GM19238 (cell line): Measurements from ENCODE around the gene HYAL4.
A peak's percentile ranks its signal among the peaks of the same experiment; 100 is the strongest.
"Not testable (repeated sequence)": the region's sequence is repeated elsewhere in the genome, so short reads cannot be mapped to it uniquely, and the experiment has no call there.

Source experiments
- DNase-seq: peaks from one replicate; pipeline ENCODE4 v3.0.0; 2011; ENCODE audit warnings: low spot score; ENCODE audit not compliant: insufficient read length

Gene HYAL4

DNA sequence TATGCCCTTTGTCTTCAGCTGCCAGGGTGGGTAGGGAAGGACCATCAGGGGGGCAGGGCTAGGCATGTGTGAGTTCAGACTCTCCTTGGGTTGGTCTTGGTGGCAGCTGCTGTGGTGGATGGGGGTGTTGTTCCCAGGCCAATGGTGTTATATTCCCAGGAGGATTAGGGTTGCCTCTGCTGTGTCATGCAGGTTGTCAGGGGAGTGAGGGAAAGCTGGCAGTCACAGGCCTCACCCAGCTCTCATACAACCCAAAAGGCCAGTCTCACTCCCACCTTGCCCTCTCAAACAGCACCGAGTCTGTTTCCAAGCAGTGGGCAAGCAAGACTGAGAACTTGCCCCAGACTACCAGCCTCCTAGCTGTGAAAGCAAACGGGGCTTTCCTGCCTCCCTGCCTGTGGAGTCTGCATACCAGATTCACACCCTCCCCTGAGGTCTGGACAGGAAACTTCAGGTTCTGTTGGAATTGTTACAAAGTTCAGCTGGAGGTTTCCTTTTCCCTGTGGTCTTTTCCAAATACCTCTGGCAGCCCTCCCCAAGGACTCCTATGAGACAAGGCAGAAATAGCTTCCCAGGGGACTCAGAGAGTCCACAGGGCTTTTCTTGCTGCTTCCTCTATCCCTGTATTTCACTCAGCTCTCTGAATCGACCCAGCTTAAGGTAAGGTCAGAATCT is 1.4 kb downstream of the HYAL4 start:
- no peak for DNase-seq

GRCh38 chr7:123847868-123848267 is 2.9 kb downstream of the HYAL4 start:
- no peak for DNase-seq

GRCh38 chr7:123849855-123850254 is 4.9 kb downstream of the HYAL4 start:
- DNase-seq = no peak

DNA sequence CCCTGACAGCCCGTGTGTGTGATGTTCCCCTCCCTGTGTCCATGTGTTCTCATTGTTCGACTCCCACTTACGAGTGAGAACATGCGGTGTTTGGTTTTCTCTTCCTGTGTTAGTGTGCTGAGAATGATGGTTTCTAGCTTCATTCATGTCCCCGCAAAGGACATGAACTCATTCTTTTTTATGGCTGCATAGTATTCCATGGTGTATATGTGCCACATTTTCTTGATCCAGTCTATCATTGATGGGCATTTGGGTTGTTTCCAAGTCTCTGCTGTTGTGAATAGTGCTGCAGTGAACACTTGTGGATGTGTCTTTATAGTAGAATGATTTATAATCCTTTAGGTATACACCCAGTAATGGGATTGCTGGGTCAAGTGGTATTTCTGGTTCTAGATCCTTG is 6.4 kb downstream of the HYAL4 start:
- not testable (repeated sequence) for DNase-seq

DNA sequence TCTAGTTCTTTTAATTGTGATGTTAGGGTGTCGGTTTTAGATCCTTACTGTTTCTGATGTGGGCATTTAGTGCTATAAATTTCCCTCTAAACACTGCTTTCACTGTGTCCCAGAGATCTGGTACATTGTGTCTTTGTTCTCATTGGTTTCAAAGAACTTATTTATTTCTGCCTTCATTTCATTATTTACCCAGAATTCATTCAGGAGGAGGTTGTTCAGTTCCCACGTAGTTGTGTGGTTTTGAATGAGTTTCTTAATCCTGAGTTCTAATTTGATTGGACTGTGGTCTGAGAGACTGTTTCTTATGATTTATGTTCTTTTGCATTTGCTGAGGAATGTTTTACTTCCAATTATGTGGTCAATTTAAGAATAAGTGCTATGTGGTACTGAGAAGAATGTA is 9.3 kb downstream of the HYAL4 start:
- DNase-seq = not testable (repeated sequence)

DNA sequence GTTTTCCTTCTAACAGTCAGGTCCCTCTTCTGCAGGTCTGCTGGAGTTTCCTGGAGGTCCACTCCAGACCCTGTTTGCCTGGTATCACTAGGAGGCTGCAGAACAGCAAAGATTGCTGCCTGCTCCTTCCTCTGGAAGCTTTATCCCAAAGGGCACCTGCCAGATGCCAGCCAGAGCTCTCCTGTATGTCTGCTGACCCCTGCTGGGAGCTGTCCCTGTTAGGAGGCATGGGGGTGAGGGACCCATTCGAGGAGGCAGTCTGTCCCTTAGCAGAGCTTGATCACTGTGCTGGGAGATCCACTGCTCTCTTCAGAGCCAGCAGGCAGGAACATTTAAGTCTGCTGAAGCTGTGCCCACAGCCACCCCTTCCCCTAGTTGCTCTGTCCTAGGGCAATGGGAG is 11.5 kb downstream of the HYAL4 start:
- DNase-seq = not testable (repeated sequence)

DNA sequence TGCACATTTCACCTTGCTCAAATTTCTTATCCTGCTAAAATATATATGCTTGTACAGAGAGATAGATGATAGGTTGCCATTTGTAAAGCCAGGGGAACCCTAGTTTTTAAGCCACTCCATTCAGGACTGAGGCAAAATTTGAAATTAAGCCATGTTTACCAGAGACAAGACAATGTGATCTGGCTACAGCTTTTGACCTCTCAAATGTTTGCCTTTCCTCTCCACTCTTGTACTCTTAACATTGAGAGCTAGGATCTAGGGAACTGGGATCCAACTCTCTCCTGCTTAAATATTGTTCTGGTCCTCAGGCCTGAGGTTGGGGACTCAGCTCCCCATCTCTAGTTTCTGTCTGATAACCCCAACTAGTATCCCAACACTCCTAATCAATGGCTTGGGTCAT is 15.9 kb downstream of the HYAL4 start:
- DNase-seq = no peak

DNA sequence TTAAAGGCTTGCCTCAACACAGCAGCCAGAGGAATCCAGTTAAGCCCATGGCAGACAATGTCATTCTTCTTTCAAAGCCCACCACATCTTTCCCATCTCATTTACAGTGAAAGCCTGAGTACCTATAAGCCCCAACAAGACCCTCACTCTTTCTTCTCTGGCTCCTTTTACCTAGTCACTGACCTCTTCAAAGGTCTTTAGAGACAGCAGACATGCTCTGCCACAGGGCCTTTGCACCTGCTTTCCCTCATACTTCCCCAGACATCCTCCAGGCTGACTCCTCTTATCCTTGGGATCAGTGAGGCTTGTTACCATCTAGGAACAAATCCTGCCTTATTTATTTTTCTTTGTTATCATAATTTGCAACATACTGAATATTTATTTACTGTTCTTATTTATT is 17.8 kb downstream of the HYAL4 start:
- no peak for DNase-seq

DNA sequence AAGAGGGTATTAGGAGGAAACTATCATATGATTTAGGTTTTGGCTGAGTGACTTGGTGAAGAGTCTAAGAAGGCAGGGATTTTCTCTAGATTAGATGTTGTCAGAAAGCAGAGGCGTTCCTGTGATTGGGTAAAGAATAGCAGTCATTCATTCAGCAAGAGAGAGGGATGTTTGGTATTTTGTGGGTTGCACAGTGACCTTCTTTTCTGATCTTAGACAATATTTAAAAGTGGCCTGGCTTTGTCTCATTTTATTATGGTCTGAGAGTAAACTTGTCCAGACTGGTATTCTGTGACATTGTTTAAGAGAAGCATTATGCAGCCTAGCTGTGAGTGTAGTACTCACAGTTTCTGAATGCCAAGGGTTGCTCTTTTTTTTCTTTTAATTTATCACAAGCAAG is 18.5 kb downstream of the HYAL4 start:
- DNase-seq = no peak

GRCh38 chr7:123864012-123864411 is 19.0 kb downstream of the HYAL4 start:
- no peak for DNase-seq

GRCh38 chr7:123864436-123864835 is 19.5 kb downstream of the HYAL4 start:
- DNase-seq = no peak

- DNase-seq = no peak
Measured at GRCh38 chr7:123864966-123865365, 20.0 kb downstream of the HYAL4 start.

- DNase-seq = peak; percentile 3
Measured at GRCh38 chr7:123865517-123866117, 20.6 kb downstream of the HYAL4 start.

DNA sequence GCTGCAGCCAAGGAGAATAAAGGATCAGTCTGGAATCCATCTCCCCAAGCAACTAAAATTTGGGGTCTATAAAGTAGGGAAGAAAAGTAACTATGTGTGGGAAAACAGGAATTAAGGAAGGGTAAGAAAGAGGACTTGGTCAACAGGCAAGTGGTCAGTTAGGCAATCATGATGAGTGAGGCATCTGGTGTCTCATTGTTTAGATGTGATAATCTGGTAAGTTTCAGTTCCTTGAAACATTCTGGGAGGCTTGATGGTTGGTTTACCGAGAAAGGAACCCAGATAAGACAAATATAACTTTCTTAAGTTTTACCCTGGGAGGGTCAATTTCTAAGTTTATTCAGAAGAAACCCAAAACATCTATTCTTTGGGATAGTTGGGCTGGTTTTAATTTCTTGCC is 22.3 kb downstream of the HYAL4 start:
- no peak for DNase-seq

GRCh38 chr7:123871998-123872867 is 27.3 kb downstream of the HYAL4 start:
- DNase-seq = no peak

GRCh38 chr7:123872908-123873307 is 27.9 kb downstream of the HYAL4 start:
- DNase-seq = no peak

DNA sequence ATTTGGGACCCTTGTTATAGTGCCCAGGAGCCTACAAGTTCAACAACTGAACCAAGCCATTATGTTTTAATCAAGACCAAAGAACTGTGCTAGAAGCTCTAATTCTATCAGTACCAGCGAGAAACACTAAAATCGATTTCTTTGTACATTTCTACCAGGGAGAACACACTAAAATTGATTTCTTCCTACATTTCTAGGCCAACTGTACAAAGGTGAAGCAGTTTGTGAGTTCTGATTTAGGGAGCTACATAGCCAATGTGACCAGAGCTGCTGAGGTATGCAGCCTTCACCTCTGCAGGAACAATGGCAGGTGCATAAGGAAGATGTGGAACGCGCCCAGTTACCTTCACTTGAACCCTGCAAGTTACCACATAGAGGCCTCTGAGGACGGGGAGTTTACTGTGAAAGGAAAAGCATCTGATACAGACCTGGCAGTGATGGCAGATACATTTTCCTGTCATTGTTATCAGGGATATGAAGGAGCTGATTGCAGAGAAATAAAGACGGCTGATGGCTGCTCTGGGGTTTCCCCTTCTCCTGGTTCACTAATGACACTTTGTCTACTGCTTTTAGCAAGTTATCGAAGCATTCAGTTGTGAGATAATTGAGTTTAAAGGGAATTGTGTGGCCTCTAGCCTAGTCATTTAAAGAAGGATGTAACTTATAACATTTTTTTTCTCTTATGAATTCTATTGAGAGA is 31.7 kb downstream of the HYAL4 start:
- DNase-seq = no peak

GRCh38 chr7:123879628-123880027 is 34.7 kb downstream of the HYAL4 start:
- DNase-seq = no peak

- no peak for DNase-seq
Measured at GRCh38 chr7:123881300-123881699, 36.3 kb downstream of the HYAL4 start.

DNA sequence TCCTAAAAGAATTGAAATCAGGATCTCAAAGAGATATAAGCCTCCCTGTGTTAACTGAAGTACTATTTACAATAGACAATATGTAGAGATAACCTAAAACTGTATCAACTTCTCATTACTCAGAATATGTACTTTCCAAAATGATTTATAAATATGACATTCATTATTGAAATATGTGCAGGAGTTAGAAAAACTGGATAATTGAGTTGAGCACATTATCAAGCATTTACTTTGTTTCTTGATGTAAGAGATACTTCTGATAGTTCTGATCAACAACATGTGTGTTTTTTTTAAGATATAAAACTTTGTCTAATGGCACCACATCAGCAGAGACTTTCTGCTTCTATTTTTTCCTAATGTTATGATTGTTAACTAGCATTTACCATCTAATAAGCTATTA is 38.2 kb downstream of the HYAL4 start:
- DNase-seq = no peak

GRCh38 chr7:123888192-123888591 is 43.2 kb downstream of the HYAL4 start:
- no peak for DNase-seq

- not testable (repeated sequence) for DNase-seq
Measured at GRCh38 chr7:123894753-123895152, 49.8 kb downstream of the HYAL4 start.
